HG02588 (cell line): ENCODE data around the gene PLA2G2C.

Experiments used
- ATAC-seq: cut with Tn5 transposase; IDR thresholded peaks from one replicate; pipeline ENCODE4 v1.9.1; 2021; ENCODE audit warnings: mild to moderate bottlenecking, moderate library complexity; ENCODE audit not compliant: unreplicated experiment

PLA2G2C gene

DNA sequence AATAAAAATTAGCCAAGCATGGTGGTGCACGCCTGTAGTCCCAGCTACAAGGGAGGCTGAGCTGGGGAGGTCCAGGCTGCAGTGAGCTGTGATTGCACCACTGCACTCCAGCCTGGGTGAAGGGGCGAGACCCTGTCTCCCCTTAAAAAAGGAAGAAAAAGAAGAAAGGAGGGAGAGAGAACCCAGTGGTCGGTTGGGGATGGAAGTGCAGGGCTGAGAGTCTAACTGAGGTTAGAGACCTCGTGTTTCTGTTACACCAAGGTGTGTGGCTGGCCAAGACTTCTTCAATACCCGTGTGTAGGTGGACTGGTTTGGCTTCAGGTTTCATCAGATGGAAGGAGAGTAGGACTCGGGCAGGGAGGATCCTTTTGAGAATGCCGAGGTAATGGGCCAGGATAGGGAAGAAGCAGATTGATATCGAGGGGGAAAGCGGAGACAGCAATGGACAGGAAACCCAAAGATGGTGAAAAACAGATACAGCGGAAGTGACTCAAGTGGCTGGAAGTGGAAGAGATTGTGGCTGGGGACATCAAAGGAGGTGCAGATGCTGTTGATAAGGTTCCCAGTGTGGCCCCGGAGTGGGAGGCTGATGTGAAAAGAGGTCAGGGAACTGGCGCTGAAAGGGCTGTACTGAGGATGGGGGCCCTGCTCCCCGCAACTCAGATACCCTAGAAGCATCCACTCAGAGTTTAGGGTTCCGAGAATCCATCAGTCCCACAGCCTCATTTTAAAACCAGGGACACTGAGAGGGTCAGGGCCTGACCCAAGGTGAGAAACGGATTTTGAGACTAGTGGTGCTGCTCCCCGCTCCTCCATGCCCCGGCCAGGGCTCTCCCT lies 1.1 kb downstream of the PLA2G2C start:
- no peak for ATAC-seq

DNA sequence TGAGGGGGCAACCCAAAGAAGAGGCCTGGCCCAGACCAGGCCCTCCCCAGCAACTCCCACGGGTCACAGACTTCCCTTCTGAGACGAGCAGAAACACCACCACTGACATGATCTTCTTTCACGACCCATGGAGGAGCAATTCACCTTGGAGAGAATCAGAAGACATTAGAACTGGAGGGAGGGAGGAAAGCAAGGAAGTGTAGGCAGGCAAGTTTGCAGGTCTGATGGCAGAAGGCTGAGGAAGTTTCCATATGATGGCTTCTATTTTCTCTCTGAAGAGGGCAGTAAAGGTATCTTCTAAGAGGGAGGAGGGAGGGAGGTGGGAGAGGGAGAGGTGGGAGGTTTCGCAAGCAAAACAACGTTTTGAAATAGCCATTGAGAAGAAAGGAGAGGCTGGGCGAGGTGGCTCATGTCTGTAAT lies 1.8 kb downstream of the PLA2G2C start:
- ATAC-seq: no peak

DNA sequence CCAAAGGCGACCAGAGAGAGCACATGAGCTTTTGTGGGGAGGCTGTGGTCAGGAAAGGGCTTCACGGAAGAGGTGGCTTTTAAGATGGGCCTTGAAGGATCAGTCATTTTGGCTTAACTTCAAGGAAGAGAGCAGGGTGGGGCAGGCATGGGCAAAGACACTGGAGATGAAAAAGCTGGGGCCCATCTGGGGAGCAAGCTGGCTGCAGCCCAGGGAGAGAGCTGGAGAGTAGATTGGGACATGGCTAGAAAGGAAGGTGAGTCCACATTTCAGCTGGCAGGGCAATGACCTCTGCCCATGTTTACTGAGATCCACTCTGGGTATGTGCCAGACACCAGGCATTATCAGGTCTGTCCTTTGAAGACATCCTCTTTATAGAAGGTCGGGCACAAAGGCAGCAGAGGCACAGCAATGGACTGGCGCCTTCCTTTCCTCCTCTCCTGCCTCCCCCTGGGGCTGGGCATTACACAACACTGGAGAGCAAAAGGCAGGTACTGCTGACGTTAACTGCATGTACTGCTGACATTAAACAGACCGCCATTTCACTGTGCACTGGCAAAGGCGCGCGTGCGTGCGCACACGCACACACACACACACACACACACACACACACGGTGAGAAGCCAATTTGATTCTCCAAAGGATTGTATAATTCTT lies 2.6 kb downstream of the PLA2G2C start:
- ATAC-seq: no peak

DNA sequence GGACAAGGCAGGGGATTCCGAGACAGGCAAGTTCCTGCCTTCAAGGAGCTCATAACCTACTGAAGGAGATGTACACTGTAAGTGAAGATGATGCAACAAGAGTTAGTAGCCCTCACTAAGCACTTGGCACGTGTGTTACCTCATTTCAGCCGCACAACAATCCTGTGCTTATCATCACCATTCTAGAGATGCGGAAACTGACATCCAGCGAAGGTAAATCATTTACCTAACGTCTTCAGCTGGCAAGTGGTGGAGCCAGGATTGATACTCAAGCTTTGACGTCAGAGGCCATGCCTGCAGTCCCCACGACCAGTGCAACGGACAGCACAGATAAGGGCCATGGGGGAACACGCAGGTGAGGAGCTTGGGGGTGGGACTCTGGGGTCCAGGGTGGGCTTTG lies 3.3 kb downstream of the PLA2G2C start:
- ATAC-seq: no peak

DNA sequence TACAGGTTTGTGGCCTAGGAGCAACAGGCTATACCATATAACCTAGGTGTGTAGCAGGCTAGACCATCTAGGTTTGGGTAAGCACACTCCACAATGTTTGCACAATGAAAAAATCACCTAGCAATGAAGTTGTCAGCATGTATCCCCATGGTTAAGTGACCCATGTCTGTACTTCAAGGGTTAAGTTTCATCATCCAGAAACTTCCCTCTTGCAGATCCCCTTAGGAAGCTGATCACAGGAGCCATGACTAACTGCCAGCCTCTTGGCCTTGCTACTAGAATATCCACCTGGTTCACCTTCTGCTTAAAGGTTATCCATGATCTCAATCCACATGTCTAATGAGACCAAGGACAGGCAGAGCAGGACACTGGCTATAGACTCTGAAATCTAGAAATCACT lies 3.9 kb downstream of the PLA2G2C start:
- no peak for ATAC-seq

DNA sequence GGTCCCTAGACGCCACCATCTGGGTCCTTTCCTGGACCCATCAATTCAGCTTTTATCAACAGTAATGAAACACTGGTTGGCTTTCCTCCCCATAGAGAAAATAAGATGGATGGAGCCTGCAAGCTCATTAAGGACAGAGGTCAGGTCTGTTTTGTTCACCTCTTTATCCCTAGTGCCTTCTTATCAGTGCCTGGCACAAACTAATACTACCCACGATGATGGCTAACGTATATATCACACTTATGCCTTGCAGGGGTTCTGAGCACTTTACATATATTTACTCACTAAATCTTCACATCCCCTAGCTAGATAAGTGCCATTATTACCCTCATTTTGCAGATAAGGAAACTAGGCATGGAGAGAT lies 5.5 kb downstream of the PLA2G2C start:
- ATAC-seq: no peak

DNA sequence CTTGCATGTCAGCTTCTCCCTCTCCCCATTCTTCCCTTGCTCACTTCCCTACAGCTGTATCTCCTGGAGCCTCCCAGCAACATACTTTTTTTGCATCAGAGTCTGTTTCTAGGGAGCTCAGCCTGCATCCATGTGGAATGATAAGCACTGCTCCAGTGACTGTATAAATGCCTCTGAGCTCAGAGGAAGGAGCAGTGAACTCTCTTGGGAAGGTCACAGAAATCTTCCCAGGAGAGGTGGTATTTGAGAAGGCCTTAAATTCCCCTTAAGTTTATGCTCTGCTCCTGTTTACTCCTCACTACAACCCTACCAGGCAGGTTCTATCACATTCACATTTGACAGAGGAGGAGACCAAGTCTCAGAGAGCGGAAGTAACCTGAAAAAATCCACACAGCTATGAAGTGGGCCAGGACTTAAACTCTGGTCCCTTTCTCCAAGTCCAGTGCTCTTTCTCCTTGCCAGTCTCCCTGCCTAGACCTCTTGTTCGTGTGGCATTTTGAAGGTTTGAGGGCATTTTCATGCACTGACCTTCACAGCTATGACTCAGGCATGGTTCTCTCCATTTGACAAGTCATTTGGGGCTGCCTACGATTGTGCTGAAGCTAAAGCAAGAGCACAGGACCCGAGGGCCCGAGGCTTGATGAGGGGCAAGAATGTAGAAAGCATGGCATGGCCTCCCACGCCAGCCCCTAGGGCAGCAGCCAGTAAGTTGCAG lies 6.0 kb downstream of the PLA2G2C start:
- no peak for ATAC-seq

DNA sequence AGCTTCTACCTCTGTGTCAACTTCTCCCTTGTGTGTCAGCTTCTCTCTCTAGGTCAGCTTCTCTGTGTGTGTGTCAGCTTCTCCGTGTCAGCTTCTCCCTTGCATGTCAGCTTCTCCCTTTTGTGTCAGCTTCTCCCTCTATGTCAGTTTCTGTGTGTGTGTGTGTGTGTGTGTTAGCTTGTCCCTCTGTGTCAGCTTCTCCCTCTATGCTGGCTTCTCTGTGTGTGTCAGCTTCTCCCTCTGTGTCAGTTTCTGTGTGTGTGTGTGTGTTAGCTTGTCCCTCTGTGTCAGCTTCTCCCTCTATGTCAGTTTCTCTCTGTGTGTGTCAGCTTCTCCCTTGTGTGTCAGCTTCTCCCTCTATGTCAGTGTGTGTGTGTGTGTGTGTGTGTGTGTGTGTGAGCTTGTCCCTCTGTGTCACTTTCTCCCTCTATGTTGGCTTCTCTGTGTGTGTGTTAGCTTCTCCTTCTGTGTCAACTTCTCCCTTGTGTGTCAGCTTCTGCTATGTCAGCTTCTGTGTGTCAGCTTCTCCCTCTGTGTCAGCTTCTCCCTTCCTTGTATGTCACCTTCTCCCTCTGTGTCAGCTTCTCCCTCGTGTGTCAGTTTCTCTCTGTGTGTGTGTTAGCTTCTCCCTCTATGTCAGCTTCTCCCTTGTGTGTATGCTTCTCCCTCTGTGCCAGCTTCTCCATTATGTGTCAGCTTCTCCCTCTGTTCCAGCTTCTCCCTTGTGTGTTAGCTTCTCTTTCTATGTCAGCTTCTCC lies 6.8 kb downstream of the PLA2G2C start:
- ATAC-seq: no peak

DNA sequence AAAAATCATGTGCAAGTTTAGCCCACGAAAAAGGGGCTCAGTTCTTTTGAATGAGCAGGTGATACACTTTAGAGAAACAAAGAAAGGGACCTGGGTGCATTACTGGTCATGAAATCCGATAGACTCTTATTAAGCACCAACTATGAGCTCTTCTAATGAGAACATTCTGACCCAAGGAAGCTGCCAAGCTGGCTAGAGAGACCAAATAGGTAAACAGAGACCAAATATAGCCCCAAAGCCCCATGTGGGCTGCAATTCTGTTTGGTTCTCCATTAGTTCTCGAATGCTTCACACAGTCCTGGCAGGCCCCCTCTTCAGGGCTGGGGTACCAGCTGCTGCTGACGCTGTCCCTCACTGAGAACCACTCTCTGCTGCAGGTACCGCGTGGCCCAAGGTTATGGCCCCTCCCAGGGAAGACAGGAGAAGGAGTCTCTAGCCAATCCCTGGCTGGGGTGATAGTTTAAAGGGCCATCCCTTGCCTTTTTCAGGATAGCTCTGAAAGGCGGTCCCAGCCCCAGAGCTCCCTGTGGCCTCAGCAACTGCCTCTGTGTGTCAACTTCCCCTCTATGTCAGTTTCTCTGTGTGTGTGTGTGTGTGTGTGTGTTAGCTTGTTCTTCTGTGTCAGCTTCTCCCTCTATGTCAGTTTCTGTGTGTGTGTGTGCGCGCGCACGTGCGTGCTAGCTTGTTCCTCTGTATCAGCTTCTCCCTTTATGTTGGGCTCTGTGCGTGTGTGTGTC lies 7.5 kb downstream of the PLA2G2C start:
- ATAC-seq: no peak

DNA sequence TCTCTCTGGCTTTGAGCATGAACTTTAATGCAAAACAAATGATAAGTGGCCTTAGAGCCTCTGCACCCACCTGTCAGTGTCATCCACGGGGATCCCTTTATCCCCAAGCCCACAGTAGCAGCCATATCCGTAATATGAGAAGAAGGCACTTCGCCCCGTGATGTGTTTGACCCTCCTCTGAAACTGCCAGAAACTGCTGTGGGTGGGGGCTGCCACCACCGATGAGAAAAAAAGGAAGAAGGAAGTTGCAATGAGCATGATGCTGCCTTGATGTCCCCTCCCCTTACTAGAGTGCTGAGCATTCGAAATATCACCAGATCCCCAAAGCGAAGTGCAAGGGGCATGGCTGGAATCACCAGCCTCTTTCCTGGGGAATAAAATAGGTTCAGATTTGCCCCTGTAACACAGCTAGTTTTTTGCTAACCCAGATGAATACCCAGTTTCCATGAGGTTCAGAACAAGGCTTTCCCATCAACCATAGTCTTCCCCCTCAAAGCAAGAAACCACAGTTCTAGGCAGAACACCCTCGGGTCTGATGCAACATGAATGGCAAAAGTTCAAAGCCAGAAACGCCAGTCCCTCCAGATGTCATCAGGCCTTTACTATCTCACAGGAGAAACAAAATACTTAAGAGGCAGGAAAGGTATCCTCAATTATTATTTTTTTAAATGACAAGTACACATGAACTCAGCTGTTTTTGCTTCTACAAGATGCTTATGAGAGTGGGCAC lies 11.2 kb downstream of the PLA2G2C start:
- ATAC-seq: no peak

DNA sequence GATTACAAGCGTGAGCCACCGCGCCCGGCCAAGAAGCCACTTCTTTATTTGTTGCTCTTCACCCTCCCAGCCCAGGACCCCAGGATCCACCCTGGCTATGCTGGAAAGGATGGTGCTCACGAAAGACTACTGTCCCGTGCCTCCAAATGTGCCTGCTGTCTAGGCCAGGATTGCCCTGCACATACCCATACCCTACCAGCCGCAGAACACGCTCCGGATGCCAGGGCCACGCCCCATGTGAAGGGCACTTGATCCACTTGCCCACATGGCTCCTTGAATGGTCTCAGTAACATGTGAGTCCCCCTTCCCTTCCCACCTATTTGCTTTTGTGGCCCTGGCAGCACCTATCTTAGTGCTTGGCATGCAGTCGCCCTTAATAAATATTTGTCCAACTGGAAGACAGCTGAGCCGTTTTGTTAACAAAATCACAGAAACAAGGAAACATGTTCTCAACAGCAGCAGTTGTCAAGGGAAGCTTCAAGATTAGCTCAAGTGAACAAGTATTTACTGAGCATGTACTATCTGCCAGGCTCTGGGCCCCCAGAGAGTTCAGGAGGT lies 14.2 kb downstream of the PLA2G2C start:
- no peak for ATAC-seq

DNA sequence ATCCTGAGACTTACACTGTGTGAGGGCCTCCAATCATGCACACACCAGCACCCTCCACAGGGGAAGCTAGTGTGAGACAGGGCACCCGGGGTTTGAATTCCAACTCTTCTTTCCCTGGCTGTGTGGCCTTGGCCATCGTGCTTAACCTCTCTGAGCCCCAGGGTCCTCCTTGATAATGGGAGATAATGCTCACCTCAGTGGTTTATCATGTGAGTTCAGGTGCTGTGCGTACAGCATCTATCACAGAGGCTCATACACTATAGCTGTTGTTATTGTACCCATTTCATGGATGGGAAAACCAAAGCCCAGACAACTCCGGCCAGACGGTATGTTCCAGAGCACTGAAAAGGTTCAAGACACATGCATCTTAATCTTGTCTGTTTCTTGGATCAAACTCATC lies 16.4 kb downstream of the PLA2G2C start:
- no peak for ATAC-seq

DNA sequence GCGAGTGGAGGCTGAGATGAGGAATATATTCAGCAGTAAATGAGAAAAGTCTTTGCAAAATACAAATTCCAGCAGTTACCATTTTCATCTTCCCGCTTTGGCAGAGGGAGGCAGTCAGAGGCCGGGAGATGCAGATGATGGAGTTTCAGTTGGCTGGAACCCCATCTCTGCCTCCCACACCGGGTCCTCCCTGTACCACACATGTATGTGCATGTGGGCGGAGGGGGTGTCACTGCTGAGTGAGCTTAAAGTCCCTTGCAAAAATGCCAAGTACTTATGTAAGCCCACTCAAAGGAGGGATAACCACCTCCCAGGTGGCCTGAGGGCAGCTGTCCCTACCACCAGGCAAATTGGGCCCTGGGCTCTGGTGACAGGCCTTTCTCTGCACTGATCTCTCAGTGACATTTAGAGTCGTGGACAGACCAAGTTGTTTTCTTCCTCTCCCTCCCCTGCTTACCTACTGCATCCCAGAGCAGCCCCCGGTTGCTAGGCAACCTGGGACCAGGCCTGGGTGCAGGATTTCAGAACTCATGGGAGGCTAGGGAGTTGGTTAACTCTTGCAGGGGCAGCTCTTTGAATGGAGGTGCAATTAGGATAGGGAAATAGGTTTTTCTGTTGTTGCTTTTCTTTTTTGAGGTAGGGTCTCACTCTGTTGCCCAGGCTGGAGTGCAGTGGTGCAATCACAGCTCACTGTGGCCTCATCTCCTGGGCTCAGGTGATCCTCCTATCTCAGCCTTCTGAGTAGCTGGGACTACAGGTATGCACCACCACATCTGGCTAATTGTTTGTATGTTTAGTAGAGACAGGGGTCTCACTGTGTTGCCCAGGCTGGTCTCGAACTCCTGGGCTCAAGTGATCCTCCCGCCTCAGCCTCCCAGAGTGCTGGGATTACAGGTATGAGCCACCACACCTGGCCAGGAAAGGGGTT lies 17.5 kb downstream of the PLA2G2C start:
- no peak for ATAC-seq

DNA sequence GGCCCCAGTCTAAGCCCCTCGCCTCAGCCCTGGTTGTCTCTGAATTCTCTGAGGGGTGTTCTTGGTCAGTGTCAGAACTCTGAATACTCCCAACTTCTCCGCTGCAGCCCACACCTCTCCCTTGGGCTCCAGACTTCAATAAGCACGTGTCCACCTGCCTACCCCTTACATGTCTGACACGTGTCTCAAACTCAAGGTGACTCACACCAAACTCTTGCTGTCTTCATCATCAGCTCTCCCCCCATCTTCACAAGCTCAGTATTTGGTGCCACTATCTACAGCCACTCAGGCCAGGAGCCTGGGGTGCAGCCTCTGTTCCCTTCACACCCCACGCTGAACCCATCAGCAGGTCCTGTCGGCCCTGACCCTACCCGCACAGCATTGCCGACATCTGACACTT lies 19.2 kb downstream of the PLA2G2C start:
- no peak for ATAC-seq

DNA sequence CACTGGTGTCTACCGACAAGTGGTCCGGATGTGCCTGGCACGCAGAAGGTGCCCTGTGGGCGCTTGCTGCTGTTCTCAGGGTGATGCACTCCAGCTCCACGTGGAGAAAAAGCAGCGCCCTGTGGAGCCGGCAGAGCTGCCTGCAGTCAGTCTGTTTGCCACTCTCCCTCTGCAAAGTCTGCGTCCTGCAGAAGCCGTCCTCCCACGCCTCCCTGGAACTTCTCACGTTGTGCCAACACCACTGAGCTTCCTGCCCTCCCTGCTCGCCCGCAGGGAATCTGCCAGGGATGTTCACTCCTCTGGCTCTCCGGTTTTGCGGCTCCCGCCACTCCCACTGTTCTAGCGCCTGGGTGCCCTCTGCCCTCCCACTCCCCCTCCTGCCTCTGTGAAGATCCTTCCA lies 20.3 kb downstream of the PLA2G2C start:
- no peak for ATAC-seq

DNA sequence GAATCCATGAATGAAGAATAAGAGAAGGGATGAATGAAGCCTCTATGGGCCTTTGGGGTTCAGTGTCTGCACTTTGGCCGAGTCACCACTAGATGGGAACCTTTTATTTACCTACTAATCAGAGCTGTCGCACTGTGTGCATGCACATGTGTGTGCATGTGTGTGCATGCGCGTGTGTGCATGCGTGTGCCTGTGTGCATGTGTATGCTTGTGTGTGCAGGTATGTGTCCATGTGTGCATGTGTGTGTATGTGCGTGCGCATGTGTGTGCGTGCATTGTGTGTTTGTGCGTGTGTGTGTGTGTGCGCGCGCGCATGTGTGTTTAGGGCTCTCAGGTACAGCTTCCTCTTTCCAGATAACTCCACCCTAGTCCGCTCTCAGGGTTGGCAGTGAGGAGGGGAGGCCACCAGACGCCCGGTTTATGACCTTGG lies 20.8 kb downstream of the PLA2G2C start:
- no peak for ATAC-seq

DNA sequence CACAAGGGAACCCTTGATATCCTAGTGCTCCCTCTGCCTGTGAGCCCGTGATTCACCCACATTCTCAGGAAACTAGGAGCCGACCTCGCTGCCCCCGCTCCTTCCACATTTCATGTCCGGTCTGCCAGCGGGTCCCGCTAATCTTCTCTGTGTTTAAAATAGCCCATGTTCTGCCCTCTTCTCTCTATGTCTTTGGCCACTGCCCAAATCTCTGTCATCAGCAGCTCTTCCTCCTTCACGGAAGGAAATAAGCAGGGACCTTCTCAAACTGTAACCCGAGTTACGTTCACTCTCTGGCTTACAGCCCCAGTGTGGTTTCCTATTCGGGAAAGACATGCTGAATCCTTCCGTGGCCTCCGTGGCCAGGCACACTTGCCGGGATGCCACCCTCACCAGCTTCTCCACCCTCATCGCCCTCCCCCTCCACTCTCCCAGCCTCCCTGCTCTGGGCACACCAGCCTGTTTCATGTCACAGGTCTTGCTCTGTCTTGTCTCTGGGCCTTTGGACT lies 21.6 kb downstream of the PLA2G2C start:
- no peak for ATAC-seq

DNA sequence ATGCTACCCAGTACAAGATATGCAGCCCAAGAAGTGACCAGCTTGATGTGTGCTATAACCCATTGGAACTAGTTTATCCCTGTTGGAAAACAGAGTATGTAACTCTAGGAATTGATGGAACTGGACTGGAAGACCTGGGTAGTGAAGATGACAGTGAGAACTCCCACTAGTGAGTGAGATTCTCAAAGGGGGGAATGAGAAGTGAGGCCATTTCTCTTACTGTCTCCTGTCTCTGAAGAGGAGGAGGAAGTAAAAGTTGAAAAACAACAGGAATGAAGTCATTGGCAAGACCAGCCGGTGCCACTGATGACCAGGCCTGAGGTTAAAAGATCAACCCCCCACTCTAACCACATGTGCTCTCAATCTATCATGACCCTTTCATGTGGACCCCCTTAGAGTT lies 26.3 kb downstream of the PLA2G2C start:
- ATAC-seq: no peak
